Activated CD4-positive, alpha-beta T cell treated with anti-CD3 and anti-CD28 coated beads, Interleukin-2, amount 50 U/mL, for 1 hour (primary cell): ENCODE measurements around the gene UQCRH.
A peak's percentile ranks its signal among the peaks of the same experiment; 100 is the strongest.

ENCODE experiments used
- DNase-seq: peaks from one replicate; pipeline ENCODE4 v3.0.0-alpha.2; 2020

The UQCRH gene

DNA sequence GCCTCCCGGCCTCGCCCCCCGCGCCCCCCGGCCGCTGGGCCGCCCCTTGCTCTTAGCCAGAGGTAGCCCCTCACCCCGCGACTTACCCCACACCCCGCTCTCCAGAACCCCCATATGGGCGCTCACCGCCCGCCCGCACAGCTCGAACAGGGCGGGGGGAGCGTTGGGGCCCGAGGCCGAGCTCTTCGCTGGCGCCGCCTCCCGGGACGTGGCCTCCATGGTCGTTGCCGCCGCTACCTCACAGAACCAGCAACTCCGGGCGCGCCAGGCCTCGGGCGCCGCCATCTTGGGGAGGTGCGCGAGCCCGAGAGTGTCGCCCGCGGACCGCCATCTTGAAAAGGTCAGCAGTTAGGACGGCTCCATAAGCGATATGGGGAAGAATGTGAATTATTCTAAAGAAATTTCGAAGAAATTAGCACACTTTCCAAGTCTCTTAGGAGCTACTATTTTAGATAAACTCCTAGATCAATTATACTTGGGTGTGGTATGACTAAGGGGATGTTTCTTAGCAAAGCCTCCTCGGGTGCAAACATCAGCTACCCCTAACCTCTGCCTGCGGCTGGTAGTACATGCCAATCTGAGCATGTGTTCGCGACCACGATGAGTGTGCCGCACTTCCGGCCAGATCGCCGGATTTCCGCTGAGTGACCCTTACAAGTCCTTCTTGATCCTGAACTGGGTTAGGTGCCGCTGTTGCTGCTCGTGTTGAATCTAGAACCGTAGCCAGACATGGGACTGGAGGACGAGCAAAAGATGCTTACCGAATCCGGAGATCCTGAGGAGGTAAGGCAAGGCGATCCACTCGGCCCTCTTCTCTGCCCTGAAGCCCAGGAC, at the start of gene UQCRH, which contains the start of gene LRRC41:
Gene UQCRH (plus strand): TSS at position 661 of the 834 bp plus-strand sequence. CDS start 69 bp downstream, at position 730.
Gene LRRC41 (minus strand): TSS at position 579 of the 834 bp plus-strand sequence. CDS start 294 bp downstream, at position 285.
- peak; percentile 92 for DNase-seq

DNA sequence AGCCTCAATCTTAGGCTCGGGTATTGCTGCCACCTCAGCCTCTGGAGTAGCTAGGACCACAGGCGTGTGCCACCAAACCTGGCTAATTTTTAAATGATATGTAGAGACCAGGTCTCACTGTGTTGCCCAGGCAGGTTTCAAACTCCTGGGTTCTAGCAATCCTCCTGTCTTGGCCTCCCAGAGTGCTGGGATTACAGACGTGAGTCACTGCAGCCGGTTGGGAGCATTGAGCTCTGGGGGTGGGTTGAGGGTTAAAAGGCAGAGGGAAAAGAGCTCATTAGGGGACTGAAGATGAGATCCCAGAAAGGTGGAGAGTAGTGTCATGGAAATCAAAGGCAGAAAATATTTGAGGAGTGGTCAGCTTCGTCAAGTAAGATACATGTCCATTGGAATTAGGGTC, 48.8 kb upstream of the UQCRH start:
- no peak for DNase-seq

DNA sequence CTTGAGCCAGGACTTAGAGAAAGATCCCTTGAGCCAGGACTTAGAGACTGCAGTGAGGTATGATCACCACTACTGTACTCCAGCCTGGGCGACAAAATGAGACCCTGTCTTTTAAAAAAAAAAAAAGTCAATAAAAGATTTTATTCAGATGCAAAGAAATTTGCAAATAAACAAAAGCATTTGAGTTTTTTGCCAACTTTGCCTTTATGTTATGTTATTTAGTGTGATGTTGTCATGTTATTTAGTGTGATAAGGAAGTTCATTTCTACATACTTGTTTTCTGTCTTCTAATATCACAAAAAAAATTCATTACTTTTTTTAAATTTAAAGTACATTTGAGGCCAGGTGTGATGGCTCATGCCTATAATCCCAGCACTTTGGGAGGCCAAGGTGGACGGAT, 47.0 kb upstream of the UQCRH start:
- DNase-seq: no peak

DNA sequence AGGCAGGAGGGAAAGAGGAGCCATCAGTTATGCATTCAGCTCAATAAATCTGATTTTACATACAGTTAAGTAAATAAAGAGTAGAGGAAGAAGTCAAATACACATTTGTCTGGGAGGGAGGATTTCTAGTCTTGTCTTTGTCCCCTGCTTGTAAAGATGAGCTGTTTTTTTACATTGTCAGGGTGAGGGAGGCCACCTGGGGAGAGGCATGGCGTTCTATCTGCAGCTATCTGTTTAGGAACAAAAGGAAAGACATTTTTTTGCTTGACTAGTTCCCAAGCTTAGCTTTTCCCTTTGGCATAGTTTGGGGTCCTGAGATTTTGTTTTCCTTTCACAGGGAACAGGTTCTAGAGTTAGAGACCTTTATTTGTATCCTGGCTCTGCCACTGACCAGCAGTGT, 41.0 kb upstream of the UQCRH start:
- DNase-seq: no peak

DNA sequence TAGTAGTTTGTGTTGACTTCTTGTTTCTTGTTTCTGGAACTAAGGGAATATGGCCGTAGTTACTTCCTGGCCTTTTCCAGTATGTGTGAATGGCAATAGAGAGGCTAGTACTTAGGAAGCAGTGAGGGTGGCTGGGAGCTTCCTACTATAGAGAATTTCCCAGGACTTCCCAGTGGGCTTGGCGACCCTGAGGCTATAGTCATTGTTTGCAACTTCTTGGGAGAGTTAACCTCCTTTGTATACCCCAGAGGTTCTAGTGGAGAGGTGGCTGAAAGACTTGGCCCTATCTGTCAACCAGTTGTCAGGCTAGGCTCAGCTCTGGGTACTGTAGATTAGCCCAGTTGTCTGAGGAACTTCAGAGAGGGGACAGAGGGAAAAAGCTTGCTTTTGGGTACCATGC, 40.4 kb upstream of the UQCRH start:
- no peak for DNase-seq

DNA sequence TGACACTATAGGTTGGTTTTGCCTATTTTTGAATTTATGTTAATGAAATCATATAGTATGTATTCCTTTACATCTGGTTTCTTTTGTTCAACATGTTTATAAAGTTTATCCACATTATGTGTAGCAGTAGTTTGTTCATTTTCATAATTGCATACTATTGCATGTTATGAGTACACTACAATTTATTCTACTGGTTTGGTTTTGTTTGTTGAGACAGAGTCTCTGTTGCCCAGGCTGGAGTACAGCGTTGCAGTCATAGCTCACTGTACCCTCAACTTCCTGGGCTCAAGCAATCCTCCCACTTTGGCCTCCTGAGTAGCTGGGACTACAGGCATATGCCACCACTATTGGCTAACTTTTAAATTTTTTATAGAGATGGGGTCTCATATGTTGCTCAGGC, 34.9 kb upstream of the UQCRH start:
- no peak for DNase-seq

DNA sequence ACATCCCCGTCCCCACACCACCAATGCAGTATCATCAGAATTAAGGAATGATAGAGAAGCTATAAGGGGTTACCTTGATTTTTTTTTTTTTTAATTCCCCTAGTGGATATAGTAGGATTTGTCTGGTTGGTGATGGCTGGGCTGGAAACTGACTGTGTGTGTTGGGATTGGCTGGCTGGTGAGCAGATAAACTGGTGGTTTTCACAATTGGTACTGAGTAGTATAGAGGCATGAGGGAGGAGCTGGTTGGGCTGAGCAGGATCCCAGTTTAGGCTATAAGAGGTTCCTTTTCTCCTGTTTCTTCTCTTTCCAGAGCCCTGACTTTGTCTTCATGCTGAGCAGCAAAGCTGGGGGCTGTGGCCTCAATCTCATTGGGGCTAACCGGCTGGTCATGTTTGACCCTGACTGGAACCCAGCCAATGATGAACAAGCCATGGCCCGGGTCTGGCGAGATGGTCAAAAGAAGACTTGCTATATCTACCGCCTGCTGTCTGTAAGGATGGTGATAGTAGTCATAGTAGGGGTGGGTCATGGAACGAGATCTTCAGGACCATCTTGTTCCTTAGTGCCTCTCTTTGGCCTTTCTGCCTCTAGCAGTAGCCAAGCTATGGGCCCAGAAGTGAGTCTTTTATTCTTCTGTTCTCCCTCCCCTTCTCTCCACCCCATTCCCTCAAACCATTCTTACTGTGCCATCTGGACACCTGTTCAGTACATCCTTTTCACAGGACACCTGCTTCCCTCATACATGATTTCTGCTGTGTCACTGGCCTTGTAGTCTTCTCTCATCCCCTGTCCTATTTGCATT, 29.1 kb upstream of the UQCRH start:
- no peak for DNase-seq

DNA sequence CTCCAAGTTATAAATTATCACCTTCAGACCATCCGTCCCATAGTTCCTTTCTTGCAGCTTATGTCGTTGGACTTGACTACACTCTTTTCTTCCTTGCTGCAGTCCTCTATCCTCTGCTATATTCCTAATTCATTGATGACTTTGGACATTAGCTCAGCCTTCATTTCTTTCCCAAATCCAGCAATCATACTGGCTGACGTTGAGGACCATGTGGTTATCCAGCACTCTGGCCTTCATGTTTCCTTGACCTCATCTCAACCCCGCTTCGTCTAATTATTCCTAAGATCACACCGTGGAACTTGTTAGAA, 28.5 kb upstream of the UQCRH start:
- no peak for DNase-seq

DNA sequence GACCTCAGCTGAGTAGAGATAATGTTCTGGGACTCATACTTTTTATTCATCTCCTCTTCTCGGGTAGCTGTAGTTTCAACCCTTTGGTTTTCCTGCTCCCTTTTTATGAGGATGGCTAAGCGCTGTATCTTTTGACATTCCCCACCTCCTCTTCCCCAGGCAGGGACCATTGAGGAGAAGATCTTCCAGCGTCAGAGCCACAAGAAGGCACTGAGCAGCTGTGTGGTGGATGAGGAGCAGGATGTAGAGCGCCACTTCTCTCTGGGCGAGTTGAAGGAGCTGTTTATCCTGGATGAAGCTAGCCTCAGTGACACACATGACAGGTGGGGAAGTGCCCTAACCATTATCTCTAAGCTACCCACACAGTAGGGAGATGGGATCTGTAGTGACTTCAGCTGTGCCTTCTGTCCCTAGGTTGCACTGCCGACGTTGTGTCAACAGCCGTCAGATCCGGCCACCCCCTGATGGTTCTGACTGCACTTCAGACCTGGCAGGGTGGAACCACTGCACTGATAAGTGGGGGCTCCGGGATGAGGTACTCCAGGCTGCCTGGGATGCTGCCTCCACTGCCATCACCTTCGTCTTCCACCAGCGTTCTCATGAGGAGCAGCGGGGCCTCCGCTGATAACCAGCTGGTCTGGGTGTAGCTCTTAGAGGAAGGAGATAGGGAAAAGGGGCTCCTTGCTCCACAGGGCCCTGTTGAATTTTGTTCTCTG, 25.7 kb upstream of the UQCRH start:
- no peak for DNase-seq

DNA sequence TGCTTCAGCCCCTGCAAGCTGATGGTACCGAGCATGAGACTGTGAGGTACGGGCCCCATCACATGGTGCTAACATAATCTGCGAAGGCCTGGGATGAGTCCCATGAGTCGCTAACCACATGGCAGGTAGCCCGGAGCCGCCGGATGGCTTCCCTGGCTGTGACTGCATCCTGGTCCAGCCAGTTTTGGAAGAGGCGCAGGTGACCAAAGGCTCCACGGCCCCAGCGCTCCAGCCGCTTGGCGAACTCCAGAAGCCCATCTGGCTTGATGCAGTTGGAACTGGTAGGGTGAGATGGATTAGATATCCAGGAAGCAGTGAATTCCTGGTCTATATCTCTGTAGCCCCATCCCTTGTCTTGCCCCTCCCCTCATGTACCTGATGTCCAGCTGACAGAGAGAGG, 24.7 kb upstream of the UQCRH start:
- DNase-seq: no peak

DNA sequence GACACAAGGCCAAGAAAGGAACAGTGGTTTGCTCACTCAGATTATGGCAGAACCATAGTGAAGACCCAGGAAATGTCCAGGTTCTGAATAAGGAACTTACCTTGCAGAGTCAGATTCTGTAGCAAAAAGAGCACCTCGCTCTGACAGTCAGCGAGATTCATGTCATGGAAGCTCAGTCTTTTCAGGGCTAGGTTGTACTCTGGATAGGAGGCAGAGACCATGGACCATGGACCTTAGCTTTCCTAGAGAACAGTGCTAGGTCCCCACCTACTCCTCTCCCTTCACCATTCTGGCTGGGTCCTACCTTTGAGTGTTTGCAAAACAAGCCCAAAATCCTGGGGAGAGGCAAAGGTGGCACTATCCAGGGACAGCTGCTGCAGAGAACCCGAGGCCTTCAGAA, 23.4 kb upstream of the UQCRH start:
- no peak for DNase-seq

DNA sequence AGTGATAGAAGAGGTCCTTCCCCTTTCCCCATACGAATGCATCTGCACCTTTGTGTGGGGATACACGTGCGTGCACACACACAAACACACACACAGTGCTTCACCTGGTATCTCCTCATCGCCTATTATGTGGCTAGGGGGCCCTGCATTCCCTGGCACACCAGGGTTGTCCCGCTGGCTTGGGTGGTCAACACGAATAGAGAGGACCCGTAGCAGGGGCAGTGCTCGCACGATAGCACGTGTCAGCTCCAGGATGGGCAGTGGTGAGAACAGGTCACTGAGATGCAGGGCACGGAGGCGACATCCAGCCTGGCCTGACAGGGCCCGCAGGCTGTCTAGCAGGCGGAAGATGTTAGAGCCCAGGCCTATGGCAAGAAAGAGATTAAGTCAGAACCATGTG, 22.5 kb upstream of the UQCRH start:
- DNase-seq: no peak

DNA sequence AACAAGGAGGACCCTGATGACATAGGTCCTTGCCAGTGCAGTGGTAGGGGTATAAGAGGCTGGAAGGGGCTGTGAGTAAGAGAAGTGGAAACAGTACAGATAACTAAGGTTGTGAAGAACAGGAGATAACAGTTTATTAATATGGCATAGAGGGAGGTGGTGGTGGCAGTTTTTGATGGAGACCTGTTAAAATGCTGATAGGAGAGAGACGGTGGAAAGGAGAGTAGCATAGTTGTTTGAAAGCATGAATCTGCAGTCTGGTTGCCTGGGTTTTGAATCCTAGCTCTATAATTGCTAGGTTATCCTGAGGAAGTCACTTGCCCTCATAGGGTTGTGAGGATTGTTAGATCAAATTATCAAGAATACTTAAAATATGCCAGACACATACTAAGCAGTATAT, 19.4 kb upstream of the UQCRH start:
- DNase-seq: no peak

DNA sequence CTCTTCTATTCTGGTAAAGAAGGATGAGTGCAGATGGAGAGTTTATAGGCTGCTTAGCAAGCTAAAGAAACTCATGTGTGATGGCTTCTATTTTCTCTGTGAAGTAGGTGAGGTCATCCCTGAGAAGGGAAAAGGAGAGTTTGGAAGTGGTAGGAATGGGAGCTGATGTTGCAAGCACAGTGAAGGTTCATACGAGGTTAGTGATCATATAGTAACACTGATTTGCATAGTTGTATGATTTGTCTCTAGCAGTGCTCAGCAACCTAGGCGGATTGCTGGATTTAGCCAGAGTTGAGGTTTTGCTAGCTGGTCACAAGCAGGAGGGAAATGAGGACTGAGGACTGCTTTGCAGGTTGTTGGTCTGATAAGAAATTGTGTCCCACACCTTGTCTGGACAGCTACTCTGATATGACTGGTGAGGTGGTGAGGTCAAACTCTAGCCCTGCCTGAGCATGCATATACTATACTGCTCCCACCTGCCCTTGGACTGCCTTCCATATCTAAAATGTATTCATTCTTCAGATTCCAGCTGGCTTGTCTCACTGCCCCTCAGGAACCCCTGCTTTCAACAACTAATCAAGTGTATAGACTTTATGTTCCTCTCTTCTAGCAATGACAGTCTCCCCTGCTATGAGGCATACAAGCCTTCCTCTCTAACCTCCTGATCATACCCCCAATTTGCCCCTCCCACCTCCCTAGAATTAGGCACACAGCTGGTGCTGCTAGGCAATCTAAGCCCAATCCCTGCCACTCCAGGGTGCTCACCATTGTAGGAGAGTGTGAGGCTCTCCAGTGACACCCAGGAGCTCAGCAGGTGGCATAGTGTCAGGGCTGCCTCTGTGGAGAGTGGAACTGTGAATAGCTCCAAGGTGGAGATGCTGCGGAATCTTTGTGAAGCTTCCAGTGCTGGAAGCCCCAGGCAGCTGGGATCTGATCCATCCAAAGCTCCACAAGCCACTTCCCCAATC, 18.6 kb upstream of the UQCRH start:
- no peak for DNase-seq

DNA sequence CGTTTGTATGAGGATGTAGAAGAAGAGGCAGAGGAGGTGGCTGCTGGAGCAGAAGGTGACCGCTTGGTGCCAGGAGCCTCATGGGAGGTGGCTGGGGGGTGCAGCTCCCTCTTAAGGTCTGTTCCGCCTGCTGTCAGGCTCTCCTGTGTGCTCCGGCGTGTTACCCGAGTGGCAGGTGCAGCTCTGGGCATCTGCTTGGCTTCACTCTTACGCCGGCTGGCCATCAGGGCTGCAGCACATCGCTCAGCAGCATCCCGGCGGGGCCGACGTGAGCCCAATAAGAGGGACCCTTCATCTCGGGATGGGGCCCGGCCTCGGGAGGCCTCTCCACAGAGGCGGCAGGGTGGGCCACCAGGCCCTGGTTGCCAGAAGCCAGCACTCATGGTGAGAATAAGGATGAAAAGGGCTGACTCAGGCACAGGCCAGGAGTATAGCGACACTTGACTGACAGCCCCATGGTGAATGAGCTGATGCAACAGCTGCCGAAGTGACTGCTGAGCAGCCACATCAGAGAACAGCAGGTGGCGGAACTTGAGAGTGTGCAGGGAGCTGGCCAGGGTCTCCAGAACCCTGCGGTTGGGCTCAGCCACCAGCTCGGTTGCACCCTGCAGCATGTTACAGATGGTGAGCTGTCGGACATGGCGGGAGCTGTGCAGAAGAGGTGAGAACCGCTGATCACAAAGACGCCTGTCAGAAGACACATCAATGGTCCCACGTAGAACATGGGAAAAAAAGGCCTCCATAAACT, 17.6 kb upstream of the UQCRH start:
- peak; percentile 13 for DNase-seq

DNA sequence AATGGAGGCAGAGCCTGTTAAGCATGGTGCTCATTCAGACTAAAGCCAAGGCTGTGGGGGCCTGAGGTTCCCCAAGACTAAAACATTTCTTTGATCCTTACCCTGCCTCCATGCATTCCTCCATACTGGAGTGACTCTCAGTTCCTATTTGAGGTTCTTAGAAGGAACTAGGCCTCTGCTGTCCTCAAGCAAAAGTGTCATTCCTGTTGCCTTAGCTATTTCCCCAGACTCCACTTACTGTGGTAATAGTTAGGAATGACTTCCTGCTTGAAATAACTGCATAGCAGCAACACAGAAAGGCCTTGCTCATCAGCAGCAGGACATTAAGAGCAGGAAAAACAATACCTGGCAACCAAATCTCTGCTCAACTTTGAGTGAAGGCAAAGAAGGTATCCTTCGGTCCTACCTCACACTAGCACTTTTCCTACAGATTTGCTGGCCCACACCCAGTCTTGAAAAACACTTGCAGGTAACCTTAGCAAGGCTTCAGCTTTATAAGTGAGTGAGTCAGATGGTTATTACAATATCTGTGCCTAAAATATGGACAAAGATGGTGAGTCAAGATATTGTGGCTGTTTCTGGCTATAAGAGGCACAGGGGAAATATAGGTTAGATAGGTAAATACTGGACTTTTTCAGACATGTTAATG, 14.9 kb upstream of the UQCRH start:
- DNase-seq: no peak

DNA sequence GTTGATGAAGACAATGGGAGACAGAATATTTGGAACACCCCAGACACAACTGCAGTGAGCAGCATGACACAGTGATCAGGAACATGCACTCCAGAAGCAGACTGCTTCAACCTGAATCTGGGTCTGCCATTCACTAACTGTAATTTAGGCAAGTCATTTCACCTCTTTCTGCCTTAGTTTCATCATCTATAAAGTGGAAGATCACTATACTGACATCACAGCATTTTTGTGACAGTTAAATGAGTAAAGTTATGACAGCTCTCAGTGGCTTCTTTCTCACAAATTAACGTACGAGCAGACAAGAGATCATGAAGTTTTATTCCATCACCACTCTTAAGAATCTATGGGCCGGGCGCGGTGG, 14.4 kb upstream of the UQCRH start:
- no peak for DNase-seq

DNA sequence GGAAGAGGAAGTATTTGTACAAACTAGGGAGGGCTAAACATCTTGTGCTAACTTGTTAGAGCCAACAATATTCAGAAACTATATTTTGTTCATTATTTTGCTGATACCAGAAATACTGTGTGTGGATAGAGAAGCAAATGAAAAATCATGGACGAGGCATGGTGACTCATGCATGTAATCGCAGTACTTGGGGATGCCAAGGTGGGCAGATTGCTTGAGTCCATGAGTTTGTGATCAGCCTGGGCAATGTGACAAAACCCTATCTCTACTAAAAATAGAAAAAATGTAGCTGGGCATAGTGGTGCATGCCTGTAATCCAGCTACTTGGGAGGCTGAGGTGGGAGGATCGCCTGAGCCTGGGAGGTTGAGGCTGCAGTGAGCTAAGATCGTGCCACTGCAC, 13.5 kb upstream of the UQCRH start:
- no peak for DNase-seq

DNA sequence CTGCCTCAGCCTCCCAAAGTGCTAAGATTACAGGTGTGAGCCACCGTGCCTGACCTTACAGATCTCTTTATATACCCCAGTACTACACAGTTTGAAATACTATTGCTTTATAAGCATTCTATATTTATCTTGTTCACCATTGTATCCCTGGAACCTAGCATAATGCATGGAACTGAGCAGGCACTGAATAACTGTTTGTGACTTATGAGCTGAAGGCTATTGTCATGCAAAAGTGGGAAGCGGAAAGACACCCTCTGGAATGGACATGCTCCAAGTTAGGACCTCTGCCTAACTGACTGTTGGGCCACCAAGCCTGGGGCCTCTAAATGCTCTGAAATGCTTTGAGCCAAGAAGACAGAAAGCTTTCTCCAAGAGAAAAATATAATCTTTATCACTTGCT, 8.2 kb upstream of the UQCRH start:
- DNase-seq: no peak

DNA sequence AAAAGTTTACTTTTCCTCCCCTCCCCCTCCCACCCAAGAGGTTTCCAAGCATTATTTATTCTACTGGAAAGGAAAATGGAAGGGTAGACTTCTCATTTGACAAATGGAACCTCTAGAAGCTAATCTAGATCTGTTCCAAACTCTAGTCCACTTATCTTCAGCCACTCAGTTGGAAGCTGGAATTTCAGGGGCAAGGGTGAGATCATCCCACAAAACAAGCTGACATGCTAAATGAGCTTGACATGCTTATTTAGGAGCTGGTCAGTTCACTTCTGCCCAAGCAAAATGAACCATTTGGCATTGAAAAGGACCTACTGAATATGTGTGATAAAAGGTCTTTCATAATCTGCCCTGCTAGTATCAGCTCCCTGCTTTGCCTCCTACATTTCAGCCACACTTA, 5.1 kb upstream of the UQCRH start:
- no peak for DNase-seq

DNA sequence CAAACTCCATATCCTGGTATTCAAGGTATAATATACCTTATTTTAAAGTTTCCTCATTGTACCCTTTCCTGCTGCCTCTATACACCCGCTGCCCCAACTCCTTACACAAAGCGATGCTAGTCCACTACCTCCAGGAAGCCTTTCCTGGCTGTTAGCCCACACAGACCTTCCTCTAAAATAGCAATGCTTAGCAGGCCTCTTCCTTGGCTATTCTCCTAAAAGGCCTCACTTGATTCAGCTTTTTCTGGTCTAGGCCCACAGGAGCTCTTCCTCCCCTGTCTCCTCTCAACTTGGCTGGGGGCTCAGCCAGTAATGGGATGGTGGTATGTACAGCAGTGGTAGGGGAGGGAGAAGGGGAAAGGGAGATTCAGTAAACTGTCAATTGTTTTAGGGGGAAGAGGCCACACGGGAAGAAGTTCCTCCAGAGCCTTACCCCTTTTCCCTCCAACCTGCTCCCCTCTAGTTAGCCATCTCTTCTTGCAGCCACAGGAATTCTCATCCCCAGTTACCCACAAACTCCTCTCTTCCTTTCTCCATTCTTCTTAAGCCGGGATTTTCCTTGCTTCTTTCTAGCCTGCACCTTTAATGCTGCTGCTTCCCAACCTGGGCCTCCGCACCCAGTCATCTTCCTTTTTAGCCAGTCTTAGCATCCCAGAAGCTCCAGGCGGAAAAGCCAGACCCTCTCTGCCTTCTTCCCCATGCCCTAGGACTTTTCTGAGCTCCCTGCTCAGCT, 2.7 kb upstream of the UQCRH start:
- DNase-seq: no peak
